NCI-H146 (cell line): ENCODE measurements around the gene NDUFA11.
"Not testable (repeated sequence)": the region's sequence is repeated elsewhere in the genome, so short reads cannot be mapped to it uniquely, and the experiment has no call there.

ENCODE experiments used
- DNase-seq: peaks from one replicate; lab custom pipeline; 2025; lab: John Stamatoyannopoulos, UW

Gene NDUFA11

GRCh38 chr19:5857203-5858081, 46.1 kb downstream of the NDUFA11 start:
- no peak for DNase-seq

GRCh38 chr19:5855151-5855550, 48.4 kb downstream of the NDUFA11 start:
- DNase-seq: not testable (repeated sequence)

DNA sequence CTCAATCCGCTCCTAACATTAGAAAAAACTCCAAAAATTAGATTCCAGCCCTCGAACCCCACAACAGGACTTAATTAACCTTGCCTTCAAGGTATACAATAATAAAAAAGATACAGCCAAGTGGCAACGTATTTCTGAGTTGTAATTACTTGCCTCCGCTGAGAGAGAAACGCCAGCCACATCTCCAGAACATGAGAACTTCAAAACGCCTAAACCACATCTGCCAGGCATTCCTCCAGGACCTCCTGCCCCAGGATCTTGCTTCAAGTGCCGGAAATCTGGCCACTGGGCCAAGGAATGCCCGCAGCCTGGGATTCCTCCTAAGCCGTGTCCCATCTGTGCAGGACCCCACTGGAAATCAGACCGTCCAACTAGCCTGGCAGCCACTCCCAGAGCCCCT, 49.5 kb downstream of the NDUFA11 start:
- DNase-seq: not testable (repeated sequence)

DNA sequence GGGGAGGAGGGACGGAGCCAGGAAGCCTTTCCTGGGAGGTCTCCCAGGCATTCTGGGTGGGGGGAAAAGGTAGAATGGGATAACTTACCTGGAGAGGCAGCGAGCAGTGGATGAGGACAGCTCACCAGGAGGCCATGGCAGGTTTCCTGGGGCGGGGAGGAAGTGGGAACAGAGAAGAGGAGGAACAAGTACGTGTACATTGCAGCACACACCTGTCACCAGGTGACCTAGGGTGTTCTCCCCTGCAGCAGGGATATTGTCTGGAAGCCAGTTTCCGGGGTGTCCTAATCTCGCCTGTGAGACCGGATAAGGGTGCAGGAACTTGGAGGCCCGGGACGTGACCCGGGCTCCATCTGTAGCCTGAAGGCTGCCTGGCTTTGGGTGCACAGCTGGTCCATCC, 52.3 kb downstream of the NDUFA11 start, which contains the start of gene FUT3:
FUT3 (minus strand) TSS at position 148 of the 400 bp plus-strand sequence.
- DNase-seq: no peak

- no peak for DNase-seq
Measured at GRCh38 chr19:5850743-5851293, 52.8 kb downstream of the NDUFA11 start.

- no peak for DNase-seq
Measured at GRCh38 chr19:5850189-5850588, 53.4 kb downstream of the NDUFA11 start.

GRCh38 chr19:5848621-5849020, 55.0 kb downstream of the NDUFA11 start:
- not testable (repeated sequence) for DNase-seq

GRCh38 chr19:5847846-5848245, 55.7 kb downstream of the NDUFA11 start:
- DNase-seq: not testable (repeated sequence)
